H9 (cell line): Measurements from ENCODE around the gene IGFBP5. TPM values are rescaled to one million over a fixed set of nuclear protein-coding genes. Genes with fewer than 3 reads are reported as not detected.

Source experiments
- DNase-seq: peaks from one replicate; pipeline ENCODE4 v3.0.0-alpha.2; 2017
- H2AFZ ChIP-seq: one replicate; pipeline ENCODE4 v1.6.1; 2013; ENCODE audit warnings: mild to moderate bottlenecking, low read length, control low read depth, moderate library complexity
- H2AK5ac ChIP-seq: 2 replicates; pipeline ENCODE4 v1.6.1; 2013; ENCODE audit warnings: low read length, control low read depth, mixed read lengths; ENCODE audit not compliant: insufficient read length
- H2BK120ac ChIP-seq: one replicate; pipeline ENCODE4 v1.6.1; 2013; ENCODE audit warnings: low read depth, mild to moderate bottlenecking, low read length, control low read depth, inconsistent platforms; ENCODE audit not compliant: poor library complexity, severe bottlenecking
- H2BK12ac ChIP-seq: 2 replicates; pipeline ENCODE4 v1.6.1; 2013; ENCODE audit warnings: low read length, control low read depth, mixed read lengths, low read depth; ENCODE audit not compliant: insufficient read length
- H2BK15ac ChIP-seq: 2 replicates; pipeline ENCODE4 v1.6.1; 2013; ENCODE audit warnings: low read depth, low read length, control low read depth
- H2BK20ac ChIP-seq: one replicate; pipeline ENCODE4 v1.6.1; 2013; ENCODE audit warnings: low read depth, mild to moderate bottlenecking, low read length, control low read depth, inconsistent platforms; ENCODE audit not compliant: poor library complexity, severe bottlenecking
- H2BK5ac ChIP-seq: 2 replicates; pipeline ENCODE4 v1.6.1; 2013; ENCODE audit warnings: low read length, control low read depth, mixed read lengths; ENCODE audit not compliant: insufficient read length
- H3K14ac ChIP-seq: 2 replicates; pipeline ENCODE4 v1.6.1; 2013; ENCODE audit warnings: low read length, control low read depth; ENCODE audit not compliant: insufficient read depth
- H3K18ac ChIP-seq: 2 replicates; pipeline ENCODE4 v1.6.1; 2013; ENCODE audit warnings: low read depth, mild to moderate bottlenecking, mixed read lengths, low read length, control low read depth; ENCODE audit not compliant: insufficient read length
- H3K23ac ChIP-seq: 2 replicates; pipeline ENCODE4 v1.6.1; 2013; ENCODE audit warnings: low read length, control low read depth, mixed read lengths, low read depth; ENCODE audit not compliant: insufficient read length
- H3K23me2 ChIP-seq: 2 replicates; pipeline ENCODE4 v1.6.1; 2013; ENCODE audit warnings: low read depth, mild to moderate bottlenecking, mixed read lengths, low read length, control low read depth; ENCODE audit not compliant: insufficient read length, poor library complexity, severe bottlenecking
- H3K27ac ChIP-seq: 2 replicates; pipeline ENCODE4 v1.5.1; 2013; ENCODE audit warnings: low read length, control low read depth, mixed read lengths, low read depth; ENCODE audit not compliant: insufficient read length
- H3K27me3 ChIP-seq: 2 replicates; pipeline ENCODE4 v1.6.1; 2013; ENCODE audit warnings: low read length, control low read depth, inconsistent platforms; ENCODE audit not compliant: insufficient read depth
- H3K4ac ChIP-seq: 2 replicates; pipeline ENCODE4 v1.6.1; 2013; ENCODE audit warnings: low read depth, mild to moderate bottlenecking, control low read depth, inconsistent platforms, low read length, moderate library complexity
- H3K4me1 ChIP-seq: 2 replicates; pipeline ENCODE4 v1.6.1; 2013; ENCODE audit warnings: low read length, control low read depth, inconsistent platforms; ENCODE audit not compliant: insufficient read depth
- H3K4me2 ChIP-seq: 2 replicates; pipeline ENCODE4 v1.6.1; 2013; ENCODE audit warnings: low read length, control low read depth, mixed read lengths; ENCODE audit not compliant: insufficient read length, insufficient read depth
- H3K56ac ChIP-seq: 2 replicates; pipeline ENCODE4 v1.6.1; 2013; ENCODE audit warnings: low read depth, mild to moderate bottlenecking, mixed read lengths, low read length, control low read depth; ENCODE audit not compliant: insufficient read length
- H3K79me1 ChIP-seq: 2 replicates; pipeline ENCODE4 v1.6.1; 2013; ENCODE audit warnings: low read depth, mild to moderate bottlenecking, moderate library complexity, low read length, control low read depth, inconsistent platforms; ENCODE audit not compliant: insufficient read depth, poor library complexity, severe bottlenecking
- H3K79me2 ChIP-seq: 2 replicates; pipeline ENCODE4 v1.6.1; 2013; ENCODE audit warnings: low read length, control low read depth, inconsistent platforms; ENCODE audit not compliant: insufficient read depth
- H3K9ac ChIP-seq: 2 replicates; pipeline ENCODE4 v1.6.1; 2013; ENCODE audit warnings: low read length, control low read depth, mixed read lengths; ENCODE audit not compliant: insufficient read length; ENCODE audit errors: extremely low read depth
- H3K9me3 ChIP-seq: one replicate; pipeline ENCODE4 v1.6.1; 2013; ENCODE audit warnings: low read depth, low read length, inconsistent platforms; ENCODE audit not compliant: control insufficient read depth
- H3T11ph ChIP-seq: one replicate; pipeline ENCODE4 v1.6.1; 2013; ENCODE audit warnings: mild to moderate bottlenecking, low read length, control low read depth, inconsistent platforms
- H4K20me1 ChIP-seq: one replicate; pipeline ENCODE4 v1.6.1; 2013; ENCODE audit not compliant: control insufficient read depth, insufficient read length, insufficient read depth
- H4K5ac ChIP-seq: 2 replicates; pipeline ENCODE4 v1.6.1; 2013; ENCODE audit warnings: low read depth, mild to moderate bottlenecking, mixed read lengths, low read length, control low read depth; ENCODE audit not compliant: insufficient read length
- H4K8ac ChIP-seq: replicated peaks from 2 replicates; pipeline ENCODE4 v1.6.1; 2013; ENCODE audit warnings: low read length, control low read depth, mixed read lengths, low read depth; ENCODE audit not compliant: insufficient read length
- H4K91ac ChIP-seq: 2 replicates; pipeline ENCODE4 v1.6.1; 2013; ENCODE audit warnings: low read depth, mild to moderate bottlenecking, moderate library complexity, mixed read lengths, low read length, control low read depth; ENCODE audit not compliant: insufficient read length
- H3K27ac Mint-ChIP-seq, 3 experiments: 2 replicates in 2 of 3; 3 replicates in 1 of 3; pipeline ENCODE4 v1.8.0; 2020 to 2021; ENCODE audit warnings: mixed read lengths in 3 of 3, mild to moderate bottlenecking in 1 of 3, moderate library complexity in 1 of 3
- H3K27me3 Mint-ChIP-seq: 2 replicates; pipeline ENCODE4 v1.8.0; 2021; ENCODE audit warnings: low read depth, mild to moderate bottlenecking, moderate library complexity, mixed read lengths
- H3K36me3 Mint-ChIP-seq, 3 experiments: 2 replicates in 2 of 3; 3 replicates in 1 of 3; pipeline ENCODE4 v1.8.0; 2020 to 2021; ENCODE audit warnings: low read depth in 3 of 3, mixed read lengths in 3 of 3; ENCODE audit not compliant: insufficient read depth in 1 of 3
- H3K4me1 Mint-ChIP-seq, 2 experiments: 2 replicates each; pipeline ENCODE4 v1.8.0; 2020; ENCODE audit warnings: mixed read lengths in 2 of 2
- H3K4me3 Mint-ChIP-seq, 2 experiments: 2 replicates in 1 of 2; 3 replicates in 1 of 2; pipeline ENCODE4 v1.8.0; 2020 to 2021; ENCODE audit warnings: mild to moderate bottlenecking in 2 of 2, mixed read lengths in 2 of 2, moderate library complexity in 1 of 2
- H3K9me3 Mint-ChIP-seq, 2 experiments: 2 replicates in 1 of 2; 3 replicates in 1 of 2; pipeline ENCODE4 v1.8.0; 2020; ENCODE audit warnings: mild to moderate bottlenecking in 2 of 2, mixed read lengths in 2 of 2, moderate library complexity in 1 of 2
- CTCF ChIP-seq: fragments of 200-600 bp; sonication (generic); conservative IDR thresholded peaks from 3 replicates; pipeline ENCODE4 v1.8.0; 2021; ENCODE audit warnings: antibody characterized with exemption, mild to moderate bottlenecking
- WGBS: extraction: QIAGEN DNeasy Blood & Tissue Kit; methylation state at CpG from one replicate; pipeline ENCODE4 v1.1.7; 2013; ENCODE audit warnings: missing lambda C conversion rate, low lambda C conversion rate, mixed read lengths; ENCODE audit not compliant: insufficient read length; ENCODE audit errors: extremely low coverage; 5-methylcytosine and 5-hydroxymethylcytosine counted together
- total RNA-seq: library from RNA; stranded (reverse); gene quantifications from 2 replicates; pipeline ENCODE4 v1.2.1, GENCODE V29; 2021

The IGFBP5 gene
- total RNA-seq, 1 experiment from 2014 or later: 0.90 TPM

- H2BK120ac ChIP-seq: no peak overlapping the region
- no peak overlapping the region for H3K9ac ChIP-seq
- H4K5ac ChIP-seq: no peak overlapping the region
- no peak overlapping the region for H2BK15ac ChIP-seq
- no peaks in the 10 kb centered on the region for H3K23me2 ChIP-seq
- no peaks in the 10 kb centered on the region for H3K79me2 ChIP-seq
- no peak overlapping the region for H3K14ac ChIP-seq
- H3K4ac ChIP-seq: no peak overlapping the region
- H2AFZ ChIP-seq: no peak overlapping the region
- no peak overlapping the region for H3K27ac ChIP-seq
- no peaks in the 10 kb centered on the region for H4K20me1 ChIP-seq
- H3K27me3 Mint-ChIP-seq: peaks cover 5% of the 10 kb centered on the region
- H4K91ac ChIP-seq: no peak overlapping the region
- H3K4me2 ChIP-seq: no peak overlapping the region
- no peak overlapping the region for H3K56ac ChIP-seq
- H3K4me3 Mint-ChIP-seq: no peak overlapping the region
- H2BK12ac ChIP-seq: no peak overlapping the region
- DNase-seq: no peak
- H3K9me3 Mint-ChIP-seq: no peaks in the 10 kb centered on the region
- no peak overlapping the region for H3K18ac ChIP-seq
- no peaks in the 10 kb centered on the region for H3K27me3 ChIP-seq
- H3K9me3 ChIP-seq: no peaks in the 10 kb centered on the region
- no peak overlapping the region for H3T11ph ChIP-seq
- peaks cover 12 to 19% of the 10 kb centered on the region in 2 experiments for H3K4me1 Mint-ChIP-seq
- TF ChIP-seq CTCF: no peak
- H4K8ac ChIP-seq: no peak overlapping the region
- H2AK5ac ChIP-seq: no peak overlapping the region
- no CpG with 5 or more reads among the region's 17 CpGs for WGBS
- H2BK20ac ChIP-seq: no peak overlapping the region
- no peaks in the 10 kb centered on the region for H3K36me3 Mint-ChIP-seq
- no peak overlapping the region for H3K23ac ChIP-seq
- no peak overlapping the region for H3K27ac Mint-ChIP-seq
- H3K4me1 ChIP-seq: peaks cover 5% of the 10 kb centered on the region; the same call in 1 of the 2 replicates
- no peaks in the 10 kb centered on the region for H3K79me1 ChIP-seq
- no peak overlapping the region for H2BK5ac ChIP-seq
Measured at GRCh38 chr2:216676630-216677029, 18.7 kb downstream of the IGFBP5 start.
